ENCODE results near the gene SEC16B.
"Not testable (repeated sequence)": the region's sequence is repeated elsewhere in the genome, so short reads cannot be mapped to it uniquely, and the experiment has no call there.

The SEC16B gene
- 0 reads per million in 2 experiments for total RNA-seq

- DNase-seq (ENCODE audit: low read depth): no peak
Observed at GRCh38 chr1:177969825-177970371, at the start of gene SEC16B. Gene SEC16B, minus strand, starts transcription at chr1:177970058. Its CDS starts 2,077 bp downstream, at chr1:177967981.

GRCh38 chr1:178019622-178020021 is 49.8 kb upstream of the SEC16B start:
- DNase-seq (ENCODE audit: low read depth): no peak

- no peak for DNase-seq (ENCODE audit: low read depth)
Observed at GRCh38 chr1:178019208-178019607, 49.4 kb upstream of the SEC16B start.

GRCh38 chr1:178017517-178017916 is 47.7 kb upstream of the SEC16B start:
- DNase-seq (ENCODE audit: low read depth): no peak

- DNase-seq (ENCODE audit: low read depth): no peak
Observed at GRCh38 chr1:178011864-178012503, 42.1 kb upstream of the SEC16B start.

GRCh38 chr1:178011465-178011828 is 41.6 kb upstream of the SEC16B start:
- DNase-seq (ENCODE audit: low read depth): no peak

- DNase-seq (ENCODE audit: low read depth): no peak
Observed at GRCh38 chr1:178010674-178011464, 41.0 kb upstream of the SEC16B start.

- DNase-seq (ENCODE audit: low read depth): no peak
Observed at GRCh38 chr1:178006043-178006442, 36.2 kb upstream of the SEC16B start.

- no peak for DNase-seq (ENCODE audit: low read depth)
Observed at GRCh38 chr1:178005450-178005849, 35.6 kb upstream of the SEC16B start.

GRCh38 chr1:178004926-178005391 is 35.1 kb upstream of the SEC16B start:
- no peak for DNase-seq (ENCODE audit: low read depth)

- no peak for DNase-seq (ENCODE audit: low read depth)
Observed at GRCh38 chr1:177998696-177999631, 29.1 kb upstream of the SEC16B start.

- no peak for DNase-seq (ENCODE audit: low read depth)
Observed at GRCh38 chr1:177996957-177997356, 27.1 kb upstream of the SEC16B start.

- DNase-seq (ENCODE audit: low read depth): no peak
Observed at GRCh38 chr1:177995369-177995768, 25.5 kb upstream of the SEC16B start.

GRCh38 chr1:177986281-177986680 is 16.4 kb upstream of the SEC16B start:
- not testable (repeated sequence) for DNase-seq (ENCODE audit: low read depth)

- DNase-seq (ENCODE audit: low read depth): no peak
Observed at GRCh38 chr1:177984761-177985160, 14.9 kb upstream of the SEC16B start.

GRCh38 chr1:177984136-177984525 is 14.3 kb upstream of the SEC16B start:
- no peak for DNase-seq (ENCODE audit: low read depth)

- no peak for DNase-seq (ENCODE audit: low read depth)
Observed at GRCh38 chr1:177983482-177984135, 13.8 kb upstream of the SEC16B start.

GRCh38 chr1:177983077-177983476 is 13.2 kb upstream of the SEC16B start:
- no peak for DNase-seq (ENCODE audit: low read depth)

- no peak for DNase-seq (ENCODE audit: low read depth)
Observed at GRCh38 chr1:177981200-177981599, 11.3 kb upstream of the SEC16B start.

GRCh38 chr1:177979272-177979671 is 9.4 kb upstream of the SEC16B start:
- DNase-seq (ENCODE audit: low read depth): no peak

- no peak for DNase-seq (ENCODE audit: low read depth)
Observed at GRCh38 chr1:177978530-177978929, 8.7 kb upstream of the SEC16B start.

Measured in T follicular helper cell (primary cell).